Natural killer cell treated with Interleukin-12 subunit alpha and Interleukin-12 subunit beta and Interleukin-15 and Interleukin-18, amount 100 ng/mL, for 72 hours (primary cell): ENCODE data around the gene TMEM169. TPM values are rescaled to one million over a fixed set of nuclear protein-coding genes. Genes with fewer than 3 reads are reported as not detected.
A peak's percentile ranks its signal among the peaks of the same experiment; 100 is the strongest.
"Not testable (repeated sequence)": the region's sequence is repeated elsewhere in the genome, so short reads cannot be mapped to it uniquely, and the experiment has no call there.

Source experiments
- ATAC-seq, 2 donors: fragments of 150-1000 bp; cut with Tn5 transposase in 1 of 2; sonication (Bioruptor Pico), chemical (Tn5 transposase) in 1 of 2; 2 replicates each; pipeline ENCODE4 v1.10.0; 2021
- DNase-seq: peaks from one replicate; pipeline ENCODE4 v3.0.0; 2022; ENCODE audit warnings: low spot score
- H3K27ac Mint-ChIP-seq, 2 donors: 1 replicate in 1 of 2; 2 replicates in 1 of 2; pipeline ENCODE4 v1.8.0; 2022; ENCODE audit warnings: mixed read lengths in 2 of 2, mild to moderate bottlenecking in 1 of 2, moderate library complexity in 1 of 2
- H3K27me3 Mint-ChIP-seq, 2 donors: 1 replicate in 1 of 2; 2 replicates in 1 of 2; pipeline ENCODE4 v1.8.0; 2022; ENCODE audit warnings: mixed read lengths in 2 of 2
- H3K36me3 Mint-ChIP-seq: one replicate; pipeline ENCODE4 v1.8.0; 2022; ENCODE audit warnings: mixed read lengths
- H3K4me1 Mint-ChIP-seq, 2 donors: 1 replicate in 1 of 2; 2 replicates in 1 of 2; pipeline ENCODE4 v1.8.0; 2022; ENCODE audit warnings: low read depth in 2 of 2, mixed read lengths in 2 of 2, mild to moderate bottlenecking in 1 of 2
- H3K4me3 Mint-ChIP-seq: one replicate; pipeline ENCODE4 v1.8.0; 2022; ENCODE audit warnings: mixed read lengths
- H3K9me3 Mint-ChIP-seq: 2 replicates; pipeline ENCODE4 v1.8.0; 2022; ENCODE audit warnings: mixed read lengths
- total RNA-seq, 2 donors: library from RNA; stranded (reverse); gene quantifications; one replicate each; pipeline ENCODE4 v1.2.3, GENCODE V29; 2022

Gene TMEM169
- total RNA-seq, 2 donors from 2014 or later, result 0.56 to 1.9 TPM

GRCh38 chr2:216075510-216076485 lies 5.9 kb upstream of the TMEM169 start:
- DNase-seq (no peak), ATAC-seq (no peak)
- Mint-ChIP-seq H3K9me3 (no peaks in the 10 kb centered on the region), H3K4me1 (peaks cover 12 to 22% of the 10 kb centered on the region in 2 donors), H3K27me3 (no peaks in the 10 kb centered on the region), H3K36me3 (no peaks in the 10 kb centered on the region), H3K4me3 (no peak overlapping the region), H3K27ac (peak overlapping the region in 1 of 2 donors; percentile 48)

- Mint-ChIP-seq H3K4me1 (peaks cover 33 to 36% of the 10 kb centered on the region in 2 donors), H3K27ac (no peak overlapping the region), H3K9me3 (no peaks in the 10 kb centered on the region), H3K36me3 (no peaks in the 10 kb centered on the region), H3K4me3 (no peak overlapping the region), H3K27me3 (no peaks in the 10 kb centered on the region)
- DNase-seq (no peak), ATAC-seq (no peak)
Measured at GRCh38 chr2:216078776-216079175, 2.9 kb upstream of the TMEM169 start.

- not testable (repeated sequence) for DNase-seq, H3K9me3 Mint-ChIP-seq, H3K27ac Mint-ChIP-seq, ATAC-seq, H3K4me3 Mint-ChIP-seq, H3K27me3 Mint-ChIP-seq, H3K36me3 Mint-ChIP-seq
- peaks cover 36 to 38% of the 10 kb centered on the region in 2 donors for H3K4me1 Mint-ChIP-seq
Measured at GRCh38 chr2:216080048-216080447, 1.7 kb upstream of the TMEM169 start.

- Mint-ChIP-seq H3K4me1 (peaks cover 36 to 38% of the 10 kb centered on the region in 2 donors), H3K4me3 (peak overlapping the region; percentile 95), H3K27me3 (no peaks in the 10 kb centered on the region), H3K36me3 (no peaks in the 10 kb centered on the region), H3K27ac (peak overlapping the region; percentile 69 to 97), H3K9me3 (no peaks in the 10 kb centered on the region)
- ATAC-seq (peak in 1 of 2 donors; percentile 1), DNase-seq (no peak)
Measured at GRCh38 chr2:216081012-216081411, 707 bp upstream of the TMEM169 start.

GRCh38 chr2:216082117-216082711 lies 495 bp downstream of the TMEM169 start:
- no peak for DNase-seq
- Mint-ChIP-seq H3K36me3 (no peaks in the 10 kb centered on the region), H3K9me3 (no peaks in the 10 kb centered on the region), H3K27me3 (no peaks in the 10 kb centered on the region), H3K4me3 (peak overlapping the region; percentile 95), H3K27ac (peak overlapping the region; percentile 69 to 97), H3K4me1 (peaks cover 41 to 44% of the 10 kb centered on the region in 2 donors)
- peak in 1 of 2 donors; percentile 14 for ATAC-seq

- ATAC-seq, result no peak
- DNase-seq, result no peak
- Mint-ChIP-seq H3K27ac (peak overlapping the region; percentile 6 to 97), H3K27me3 (no peaks in the 10 kb centered on the region), H3K4me3 (peak overlapping the region; percentile 95), H3K36me3 (no peaks in the 10 kb centered on the region), H3K9me3 (no peaks in the 10 kb centered on the region), H3K4me1 (peaks cover 41 to 44% of the 10 kb centered on the region in 2 donors)
Measured at GRCh38 chr2:216082805-216083204, 1.1 kb downstream of the TMEM169 start.

GRCh38 chr2:216083464-216084281 lies 2.0 kb downstream of the TMEM169 start:
- DNase-seq, result no peak
- Mint-ChIP-seq H3K27ac (peak overlapping the region; percentile 72 to 97), H3K36me3 (no peaks in the 10 kb centered on the region), H3K27me3 (no peaks in the 10 kb centered on the region), H3K4me1 (peaks cover 41 to 45% of the 10 kb centered on the region in 2 donors), H3K9me3 (no peaks in the 10 kb centered on the region), H3K4me3 (no peak overlapping the region)
- ATAC-seq, result no peak

GRCh38 chr2:216084547-216084946 lies 2.8 kb downstream of the TMEM169 start:
- Mint-ChIP-seq H3K36me3 (no peaks in the 10 kb centered on the region), H3K9me3 (no peaks in the 10 kb centered on the region), H3K27ac (peak overlapping the region; percentile 72 to 90), H3K27me3 (no peaks in the 10 kb centered on the region), H3K4me1 (peaks cover 45 to 50% of the 10 kb centered on the region in 2 donors), H3K4me3 (peak overlapping the region; percentile 63)
- no peak for ATAC-seq
- no peak for DNase-seq

- Mint-ChIP-seq H3K9me3 (peaks cover 4% of the 10 kb centered on the region), H3K4me1 (peaks cover 51 to 53% of the 10 kb centered on the region in 2 donors), H3K27ac (peak overlapping the region; percentile 69 to 90), H3K36me3 (peaks cover 5% of the 10 kb centered on the region), H3K27me3 (no peaks in the 10 kb centered on the region), H3K4me3 (no peak overlapping the region)
- DNase-seq (no peak), ATAC-seq (no peak)
Measured at GRCh38 chr2:216086207-216086893, 4.6 kb downstream of the TMEM169 start.

GRCh38 chr2:216090369-216090786 lies 8.7 kb downstream of the TMEM169 start:
- DNase-seq, result no peak
- peaks cover 24 to 26% of the 10 kb centered on the region in 2 donors for H3K4me1 Mint-ChIP-seq
- peaks cover 5% of the 10 kb centered on the region for H3K36me3 Mint-ChIP-seq
- H3K9me3 Mint-ChIP-seq, result peaks cover 4% of the 10 kb centered on the region
- peak overlapping the region; percentile 68 for H3K4me3 Mint-ChIP-seq
- ATAC-seq, result peak; percentile 78 to 88
- H3K27ac Mint-ChIP-seq, result peak overlapping the region; percentile 76 to 91
- no peaks in the 10 kb centered on the region for H3K27me3 Mint-ChIP-seq

- Mint-ChIP-seq H3K27me3 (no peaks in the 10 kb centered on the region), H3K27ac (peak overlapping the region in 1 of 2 donors; percentile 38), H3K4me1 (peaks cover 17 to 19% of the 10 kb centered on the region in 2 donors), H3K4me3 (no peak overlapping the region), H3K9me3 (peaks cover 4% of the 10 kb centered on the region), H3K36me3 (peaks cover 5% of the 10 kb centered on the region)
- ATAC-seq (no peak), DNase-seq (no peak)
Measured at GRCh38 chr2:216092646-216093045, 10.9 kb downstream of the TMEM169 start.

- Mint-ChIP-seq H3K27ac (no peak overlapping the region), H3K27me3 (no peaks in the 10 kb centered on the region), H3K4me3 (no peak overlapping the region), H3K4me1 (peaks cover 10 to 13% of the 10 kb centered on the region in 2 donors), H3K9me3 (peaks cover 4% of the 10 kb centered on the region), H3K36me3 (peaks cover 5% of the 10 kb centered on the region)
- ATAC-seq (no peak), DNase-seq (no peak)
Measured at GRCh38 chr2:216094701-216095100, 13.0 kb downstream of the TMEM169 start.
